Measurements from ENCODE around the gene DHRS2. TPM values are rescaled to one million over a fixed set of nuclear protein-coding genes. Genes with fewer than 3 reads are reported as not detected.
A peak's percentile ranks its signal among the peaks of the same experiment; 100 is the strongest.

The DHRS2 gene
- total and polyA plus RNA-seq, 2 of the 13 experiments (the other 11 are each of a cell fraction or from before 2014, with no cell fraction given): 1,621 to 3,021 TPM

GRCh38 chr14:23588884-23589598 is 47.1 kb upstream of the DHRS2 start (continued):
- TF ChIP-seq PTBP1 (IDR thresholded peaks at IDR 0.05; ENCODE audit: low read depth, low read length, poor library complexity, severe bottlenecking) (peak; percentile 93), MAFF (IDR thresholded peaks at IDR 0.05; ENCODE audit: low read depth, low read length) (peak; percentile 25; the same call in 1 of the 2 replicates), KLF16 (CRISPR knock-in tag; IDR thresholded peaks at IDR 0.05) (peak in 1 of 2 experiments; percentile 99; a peak in 2 of 4 replicates), TAF1 (CRISPR knock-in tag; IDR thresholded peaks at IDR 0.05) (peak; percentile 46; the same call in 1 of the 2 replicates), MED13 (CRISPR knock-in tag; IDR thresholded peaks at IDR 0.05) (peak; percentile 62; the same call in 1 of the 2 replicates), ZNF773 (CRISPR knock-in tag; IDR thresholded peaks at IDR 0.05; ENCODE audit: borderline replicate concordance) (no peak), FOXO4 (CRISPR knock-in tag; conservative IDR thresholded peaks at IDR 0.05) (0 out of 2 replicates have a peak, but pooled peaks have one; percentile 79), TRAFD1 (CRISPR knock-in tag; IDR thresholded peaks at IDR 0.05; ENCODE audit: borderline replicate concordance) (peak; percentile 97; the same call in 1 of the 2 replicates), NCOR1 (IDR thresholded peaks at IDR 0.05; ENCODE audit: borderline replicate concordance, low read length) (peak; percentile 66; the same call in 1 of the 2 replicates), SMAD9 (CRISPR knock-in tag; IDR thresholded peaks at IDR 0.05) (peak; percentile 91; the same call in 1 of the 2 replicates), PRPF4 (IDR thresholded peaks at IDR 0.05; ENCODE audit: low read depth, low read length, poor library complexity, severe bottlenecking) (no peak), ZBTB37 (CRISPR knock-in tag; IDR thresholded peaks at IDR 0.05) (no peak), TEAD3 (CRISPR knock-in tag; optimal IDR thresholded peaks at IDR 0.05; ENCODE audit: borderline replicate concordance) (peak; percentile 93), PATZ1 (CRISPR knock-in tag; IDR thresholded peaks at IDR 0.05) (peak; percentile 89), HNF1A (IDR thresholded peaks at IDR 0.05; ENCODE audit: low read depth) (peak; percentile 77), HNF1A (CRISPR knock-in tag; IDR thresholded peaks at IDR 0.05; ENCODE audit: borderline replicate concordance) (peak; percentile 96), MTF1 (CRISPR knock-in tag; IDR thresholded peaks at IDR 0.05) (no peak), HDAC2 (CRISPR knock-in tag; IDR thresholded peaks at IDR 0.05) (peak; percentile 93)

Measured in HepG2 (cell line).